Occipital lobe (tissue), 2 donors: ENCODE measurements around the gene ZBTB20. TPM values are rescaled to one million over a fixed set of nuclear protein-coding genes. Genes with fewer than 3 reads are reported as not detected.

Experiments used
- DNase-seq: peaks from one replicate; lab custom pipeline; 2025; lab: John Stamatoyannopoulos, UW
- total RNA-seq: library from RNA; depleted of rRNA; stranded (reverse); fragments of >200 nt; gene quantifications from one replicate; pipeline ENCODE4 v1.2.3, GENCODE V29; 2014

Gene ZBTB20
- total RNA-seq, 1 donor from 2014 or later = 62.7 TPM

GRCh38 chr3:114338651-114339357, 808.3 kb downstream of the ZBTB20 start:
- no peak for DNase-seq

- no peak for DNase-seq
Measured at GRCh38 chr3:114336857-114337256, 810.2 kb downstream of the ZBTB20 start.

DNA sequence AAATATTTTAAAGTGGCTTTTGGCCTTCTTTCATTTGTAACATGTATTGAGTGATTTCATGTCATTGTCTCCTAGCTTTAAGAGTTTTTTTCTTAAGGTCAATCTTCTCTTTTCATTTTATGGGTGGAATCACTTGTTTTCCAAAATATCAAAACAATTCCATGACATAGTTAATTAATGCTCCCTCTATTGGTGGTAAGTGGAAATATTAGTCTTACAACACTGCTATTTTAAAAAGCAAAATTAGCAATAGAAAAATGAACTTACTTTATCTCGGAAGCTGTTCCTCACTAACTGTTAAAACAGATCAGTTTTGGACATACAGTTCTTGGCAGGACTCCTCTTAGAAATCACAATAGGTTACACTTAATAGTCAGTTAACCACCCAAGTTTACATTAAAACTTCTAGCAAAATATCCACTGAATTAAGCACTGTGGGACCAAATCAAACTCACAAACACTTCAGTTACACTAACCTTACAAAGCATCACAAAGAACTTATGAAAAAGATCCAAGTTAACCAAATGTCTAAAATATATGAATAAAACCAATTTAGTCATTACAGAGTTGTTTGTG, 810.9 kb downstream of the ZBTB20 start:
- no peak for DNase-seq

- DNase-seq = no peak
Measured at GRCh38 chr3:114333923-114334240, 813.2 kb downstream of the ZBTB20 start.

DNA sequence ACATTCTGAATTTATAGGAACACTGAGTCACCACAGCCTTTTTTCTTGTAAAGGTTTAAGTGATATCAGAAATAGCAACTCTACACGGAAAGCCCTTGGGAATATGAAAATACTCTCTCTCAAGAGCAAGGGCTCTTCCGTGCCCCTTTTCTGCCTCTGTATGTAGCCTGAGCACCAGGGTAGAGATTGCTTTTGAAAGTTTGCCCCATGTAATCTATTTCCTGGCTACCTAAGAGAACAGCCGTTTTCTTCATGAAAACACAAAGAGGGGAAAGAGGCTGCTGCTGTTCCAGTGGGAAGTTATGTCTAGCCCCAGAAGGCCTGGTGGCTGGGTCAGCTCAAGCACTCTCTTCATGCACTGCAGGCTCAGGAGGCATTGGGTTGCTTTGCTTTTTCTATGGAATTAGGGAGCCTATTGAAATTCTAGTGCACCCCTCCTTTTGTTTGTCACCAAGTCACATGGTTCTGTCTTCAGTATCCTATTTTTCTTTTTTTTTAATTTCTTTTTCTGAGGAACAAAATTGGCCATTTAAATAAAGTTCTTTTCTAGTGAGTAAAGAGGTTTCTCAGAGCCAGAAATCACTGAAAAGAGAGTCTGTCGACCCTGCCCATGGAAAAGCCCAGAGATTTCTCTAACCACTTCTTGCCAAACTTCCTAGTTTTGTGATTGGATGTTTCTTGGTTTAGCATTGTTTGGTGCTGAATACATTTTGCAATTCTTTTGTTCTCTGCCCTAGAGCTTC, 813.7 kb downstream of the ZBTB20 start:
- DNase-seq = peak; percentile 6

DNA sequence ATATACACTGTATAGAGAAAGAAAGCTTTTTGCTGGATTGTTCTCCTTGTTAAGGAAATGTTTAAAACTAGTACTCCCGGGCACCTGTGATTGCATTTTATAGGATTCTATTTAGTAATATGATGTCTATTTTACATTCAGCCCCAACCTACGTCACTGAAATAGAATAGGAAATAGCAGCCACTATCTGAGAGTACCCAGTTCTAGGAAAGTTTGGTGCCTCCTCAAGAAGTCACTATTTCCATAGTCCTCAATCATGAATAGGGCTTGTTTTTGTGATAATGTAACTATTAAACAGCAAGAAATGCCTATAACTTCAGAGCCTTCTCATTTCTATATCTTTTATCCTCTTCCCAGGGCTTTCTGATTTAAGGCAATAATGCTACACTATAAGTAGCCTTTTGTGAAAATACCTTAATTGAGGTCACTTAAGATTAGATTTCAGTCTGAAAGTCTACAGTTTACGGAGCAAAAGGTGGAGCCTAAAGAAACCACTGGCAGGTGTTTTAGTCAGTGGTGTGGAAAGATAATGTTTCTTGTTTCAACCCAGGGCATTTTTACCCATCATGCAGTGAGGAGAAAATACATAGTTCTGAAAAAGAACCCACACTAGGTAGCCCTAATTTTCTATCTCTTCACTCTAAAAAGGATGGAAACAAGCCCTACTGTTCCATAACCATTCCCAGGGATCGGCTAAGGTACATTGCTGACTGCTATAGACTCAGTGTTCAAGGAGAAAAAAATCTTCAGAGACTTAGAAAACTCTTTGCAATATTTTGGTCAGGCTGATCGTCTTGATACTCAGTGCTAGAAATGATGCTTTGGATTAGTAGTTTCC, 814.5 kb downstream of the ZBTB20 start:
- DNase-seq = no peak

GRCh38 chr3:114331710-114332109, 815.4 kb downstream of the ZBTB20 start:
- DNase-seq = no peak

DNA sequence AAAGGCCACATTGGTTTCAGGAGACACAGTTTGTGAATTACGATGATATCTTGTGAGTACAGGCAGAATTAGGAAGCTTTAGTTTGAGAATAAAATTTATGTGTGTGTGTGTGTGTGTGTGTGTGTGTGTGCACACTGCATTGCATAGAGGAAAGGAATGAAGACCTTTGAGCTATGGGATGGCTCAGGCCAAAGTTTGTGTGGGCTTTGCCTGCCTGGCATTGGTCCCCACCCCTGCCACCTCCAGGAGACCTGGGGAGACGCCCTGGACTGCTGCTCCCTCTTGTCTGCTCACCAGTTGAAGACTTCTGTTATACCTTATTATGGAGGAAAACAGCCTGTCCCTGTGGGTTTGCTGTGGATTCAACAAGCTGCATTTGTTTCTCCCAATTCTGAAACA, 816.1 kb downstream of the ZBTB20 start:
- DNase-seq = no peak

GRCh38 chr3:114329823-114330222, 817.3 kb downstream of the ZBTB20 start:
- DNase-seq = no peak

GRCh38 chr3:114328345-114328744, 818.7 kb downstream of the ZBTB20 start:
- DNase-seq = no peak

DNA sequence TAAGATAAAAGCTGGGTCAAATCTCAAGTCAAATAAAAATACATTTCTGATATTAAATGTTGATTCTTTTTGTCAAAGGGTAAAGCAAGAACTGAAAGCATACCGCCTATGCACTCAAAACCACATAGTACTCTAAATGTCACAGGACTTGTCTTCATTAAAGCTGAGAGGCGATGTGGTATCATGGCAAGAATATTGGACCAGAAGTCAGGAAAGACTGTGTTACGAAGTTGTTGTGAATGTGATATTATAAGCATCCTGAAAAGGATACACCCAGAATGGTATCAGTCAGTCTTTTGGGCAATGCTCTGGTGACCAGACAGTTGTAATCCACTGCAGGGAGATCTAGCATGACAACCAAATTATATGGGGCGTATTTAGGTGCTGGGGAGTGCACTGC, 819.4 kb downstream of the ZBTB20 start:
- no peak for DNase-seq

- DNase-seq = no peak
Measured at GRCh38 chr3:114323546-114324254, 823.4 kb downstream of the ZBTB20 start.

DNA sequence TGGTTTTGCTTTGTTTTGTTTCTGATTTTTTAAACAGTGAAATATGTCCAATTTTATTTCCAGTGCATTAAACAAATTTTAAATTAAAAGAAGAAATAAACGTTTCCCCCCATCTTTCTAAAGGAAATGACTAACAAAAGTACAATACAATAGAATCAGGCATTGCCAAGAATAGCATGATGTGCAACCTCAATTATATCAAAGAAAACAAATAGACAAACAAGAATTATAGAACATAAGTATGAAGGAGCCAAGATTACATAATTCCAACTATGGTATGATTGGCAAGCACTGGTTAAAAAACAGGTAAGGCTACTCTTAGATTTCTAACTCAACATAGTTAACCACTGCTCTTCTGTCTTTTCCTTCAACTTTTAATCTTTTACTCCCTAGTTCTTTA, 826.8 kb downstream of the ZBTB20 start:
- DNase-seq = no peak

- no peak for DNase-seq
Measured at GRCh38 chr3:114319453-114319852, 827.6 kb downstream of the ZBTB20 start.

DNA sequence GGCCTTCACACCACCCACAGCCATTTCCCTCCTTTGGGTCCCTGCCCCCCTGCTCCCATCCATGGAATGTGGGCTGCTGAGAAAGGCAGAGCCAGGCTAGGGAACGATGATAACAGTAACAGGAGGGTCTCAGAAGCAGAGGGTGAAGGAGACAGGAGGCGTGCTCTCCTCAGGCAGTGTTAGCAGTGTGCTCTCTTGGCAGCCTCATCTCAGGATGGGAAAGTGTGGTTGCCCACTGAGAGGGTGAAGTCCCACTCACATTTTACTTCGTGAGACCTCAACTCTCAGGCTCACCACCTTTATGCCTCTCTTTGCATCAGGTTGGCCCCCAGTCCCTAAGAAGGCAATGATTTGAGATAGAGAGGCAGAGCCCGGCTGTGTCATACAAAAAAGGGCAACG, 828.8 kb downstream of the ZBTB20 start:
- no peak for DNase-seq

GRCh38 chr3:114314282-114314681, 832.8 kb downstream of the ZBTB20 start:
- no peak for DNase-seq

DNA sequence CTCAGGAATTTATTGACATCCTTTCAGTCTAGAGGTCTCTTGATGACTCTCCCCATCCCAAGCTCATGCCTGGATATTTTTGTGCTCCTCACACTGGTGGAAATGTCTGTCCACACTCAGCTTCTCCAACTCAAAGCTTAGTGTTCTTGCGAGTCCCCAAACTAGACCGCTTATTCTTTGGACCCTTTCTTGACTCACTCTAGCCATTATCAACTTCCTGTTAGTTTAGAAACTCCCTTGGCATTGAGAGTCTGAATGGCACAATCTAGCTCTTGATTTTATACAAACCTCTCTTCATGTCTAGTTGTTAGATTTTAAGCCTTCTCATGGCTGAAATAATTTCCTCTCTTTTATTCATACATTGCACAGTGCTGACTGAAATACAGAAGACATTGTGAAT, 833.7 kb downstream of the ZBTB20 start:
- no peak for DNase-seq

- DNase-seq = no peak
Measured at GRCh38 chr3:114310695-114311094, 836.4 kb downstream of the ZBTB20 start.

- DNase-seq = no peak
Measured at GRCh38 chr3:114308830-114309229, 838.3 kb downstream of the ZBTB20 start.

GRCh38 chr3:114308377-114308776, 838.7 kb downstream of the ZBTB20 start:
- no peak for DNase-seq

DNA sequence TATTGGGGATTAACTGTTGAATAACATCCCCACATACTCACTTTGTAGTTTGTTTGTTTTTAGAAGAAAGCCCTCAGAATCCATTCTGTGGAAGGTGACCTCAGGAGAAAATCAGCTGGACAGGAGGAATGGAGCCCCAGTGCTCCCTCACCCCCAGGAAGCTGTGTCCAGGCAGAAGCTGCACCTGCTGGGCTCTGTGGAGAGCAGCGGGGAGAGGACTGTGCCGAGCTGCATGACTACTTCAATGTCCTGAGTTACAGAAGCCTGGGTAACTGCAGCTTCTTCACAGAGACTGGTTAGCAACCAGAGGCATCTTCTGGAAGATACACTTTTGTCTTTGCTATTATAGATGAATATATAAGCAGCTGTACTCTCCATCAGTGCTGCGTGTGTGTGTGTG, 839.3 kb downstream of the ZBTB20 start:
- no peak for DNase-seq
